Mesenchymal stem cell (in vitro differentiated cells and primary cell): ENCODE results near the gene RASSF7.

Experiments used
- DNase-seq: peaks from one replicate; pipeline ENCODE4 v3.0.0-alpha.2; 2013
- H2AFZ ChIP-seq: one replicate; pipeline ENCODE4 v1.6.1; 2013; ENCODE audit warnings: low read depth, mild to moderate bottlenecking, control low read depth, inconsistent platforms, low read length, moderate library complexity
- H2AK5ac ChIP-seq: 2 replicates; pipeline ENCODE4 v1.6.1; 2013; ENCODE audit warnings: low read length, moderate library complexity, mild to moderate bottlenecking, inconsistent platforms; ENCODE audit not compliant: severe bottlenecking
- H2BK120ac ChIP-seq: one replicate; pipeline ENCODE4 v1.6.1; 2013; ENCODE audit warnings: low read depth, mild to moderate bottlenecking, inconsistent platforms, low read length, moderate library complexity
- H2BK12ac ChIP-seq, 2 experiments: one replicate each; pipeline ENCODE4 v1.6.1; 2013; ENCODE audit warnings: inconsistent platforms in 2 of 2, low read length in 2 of 2, mild to moderate bottlenecking in 2 of 2, moderate library complexity in 2 of 2, control low read depth in 1 of 2
- H2BK15ac ChIP-seq: one replicate; pipeline ENCODE4 v1.6.1; 2013; ENCODE audit warnings: mild to moderate bottlenecking, low read depth, inconsistent platforms; ENCODE audit not compliant: poor library complexity, severe bottlenecking
- H2BK5ac ChIP-seq: 2 replicates; pipeline ENCODE4 v1.6.1; 2013; ENCODE audit warnings: low read depth, mild to moderate bottlenecking, low read length, control low read depth, inconsistent platforms; ENCODE audit not compliant: poor library complexity, severe bottlenecking
- H3K14ac ChIP-seq, 2 experiments: one replicate each; pipeline ENCODE4 v1.6.1; 2013; ENCODE audit warnings: inconsistent platforms in 2 of 2, low read length in 2 of 2, control low read depth in 1 of 2, mild to moderate bottlenecking in 1 of 2, moderate library complexity in 1 of 2
- H3K18ac ChIP-seq, 2 experiments: one replicate each; pipeline ENCODE4 v1.6.1; 2013; ENCODE audit warnings: inconsistent platforms in 2 of 2, low read length in 2 of 2, control low read depth in 1 of 2, low read depth in 1 of 2, mild to moderate bottlenecking in 1 of 2
- H3K23ac ChIP-seq, 2 experiments: one replicate each; pipeline ENCODE4 v1.6.1; 2013; ENCODE audit warnings: inconsistent platforms in 2 of 2, low read length in 2 of 2, mild to moderate bottlenecking in 2 of 2, moderate library complexity in 2 of 2, control low read depth in 1 of 2
- H3K27ac ChIP-seq: 2 replicates; pipeline ENCODE4 v1.5.1; 2013; ENCODE audit warnings: mild to moderate bottlenecking, moderate library complexity, low read length, control low read depth, inconsistent platforms; ENCODE audit not compliant: poor library complexity, severe bottlenecking
- H3K27me3 ChIP-seq, 2 experiments: 2 replicates each; pipeline versions ENCODE4 v1.6.1 to v1.7.0; 2013; ENCODE audit warnings: low read length in 2 of 2, mild to moderate bottlenecking in 2 of 2, moderate library complexity in 2 of 2, control low read depth in 1 of 2, inconsistent platforms in 1 of 2; ENCODE audit not compliant: control insufficient read depth in 1 of 2, insufficient read depth in 1 of 2
- H3K36me3 ChIP-seq, 2 experiments: 2 replicates each; pipeline versions ENCODE4 v1.6.1 to v1.7.0; 2013; ENCODE audit warnings: low read length in 2 of 2, control low read depth in 1 of 2, inconsistent platforms in 1 of 2, low read depth in 1 of 2, mild to moderate bottlenecking in 1 of 2; ENCODE audit not compliant: insufficient read depth in 2 of 2, control insufficient read depth in 1 of 2
- H3K4ac ChIP-seq, 2 experiments: one replicate each; pipeline ENCODE4 v1.6.1; 2013; ENCODE audit warnings: inconsistent platforms in 2 of 2, low read length in 2 of 2, mild to moderate bottlenecking in 2 of 2, moderate library complexity in 2 of 2, control low read depth in 1 of 2, low read depth in 1 of 2
- H3K4me1 ChIP-seq: 2 replicates; pipeline ENCODE4 v1.6.1; 2013; ENCODE audit warnings: low read depth, low read length, control low read depth; ENCODE audit not compliant: control insufficient read depth, insufficient read depth
- H3K4me2 ChIP-seq: 2 replicates; pipeline ENCODE4 v1.6.1; 2013; ENCODE audit warnings: low read length, mild to moderate bottlenecking, inconsistent platforms; ENCODE audit not compliant: poor library complexity, severe bottlenecking
- H3K4me3 ChIP-seq, 2 experiments: 2 replicates each; pipeline versions ENCODE4 v1.5.1 to v1.7.0; 2013; ENCODE audit warnings: low read length in 2 of 2, mild to moderate bottlenecking in 2 of 2, control low read depth in 1 of 2, low read depth in 1 of 2; ENCODE audit not compliant: insufficient read depth in 1 of 2
- H3K79me1 ChIP-seq: replicated peaks from 2 replicates; pipeline ENCODE4 v1.6.1; 2013; ENCODE audit warnings: mild to moderate bottlenecking, control low read depth, low read length, inconsistent platforms; ENCODE audit not compliant: poor library complexity, severe bottlenecking
- H3K9ac ChIP-seq: 2 replicates; pipeline ENCODE4 v1.7.0; 2013; ENCODE audit warnings: mild to moderate bottlenecking, low read length, moderate library complexity
- H3K9me3 ChIP-seq: 2 replicates; pipeline ENCODE4 v1.7.0; 2013; ENCODE audit warnings: mild to moderate bottlenecking, low read length; ENCODE audit not compliant: control insufficient read depth
- H4K8ac ChIP-seq: one replicate; pipeline ENCODE4 v1.6.1; 2013; ENCODE audit warnings: inconsistent platforms, mild to moderate bottlenecking, low read length, moderate library complexity
- H4K91ac ChIP-seq: one replicate; pipeline ENCODE4 v1.6.1; 2013; ENCODE audit warnings: mild to moderate bottlenecking, low read length, inconsistent platforms
- WGBS: methylation state at CpG from one replicate; pipeline ENCODE4 v1.1.7; 2013; ENCODE audit warnings: mixed read lengths; 5-methylcytosine and 5-hydroxymethylcytosine counted together

The RASSF7 gene

GRCh38 chr11:601573-602245 is 40.9 kb downstream of the RASSF7 start:
- peaks cover 49% of the 10 kb centered on the region for H3K79me1 ChIP-seq
- H3K27me3 ChIP-seq: no peaks in the 10 kb centered on the region
- H3K14ac ChIP-seq: no peak overlapping the region
- H4K8ac ChIP-seq: no peak overlapping the region
- peaks cover 86 to 88% of the 10 kb centered on the region in 2 experiments for H3K36me3 ChIP-seq
- H3K4ac ChIP-seq: no peak overlapping the region
- no peak for DNase-seq
- H3K9ac ChIP-seq: no peak overlapping the region
- H3K23ac ChIP-seq: no peak overlapping the region
- H2BK15ac ChIP-seq: no peak overlapping the region
- no peak overlapping the region for H4K91ac ChIP-seq
- H3K9me3 ChIP-seq: no peaks in the 10 kb centered on the region
- no peak overlapping the region for H3K4me2 ChIP-seq
- H2AFZ ChIP-seq: no peak overlapping the region
- H3K4me1 ChIP-seq: peaks cover 4% of the 10 kb centered on the region
- no peak overlapping the region for H3K27ac ChIP-seq
- no peak overlapping the region for H2AK5ac ChIP-seq
- H2BK120ac ChIP-seq: no peak overlapping the region
- WGBS: 97% methylated on average over 18 of the region's 23 CpGs
- H2BK5ac ChIP-seq: no peak overlapping the region
- no peak overlapping the region for H3K4me3 ChIP-seq
- H2BK12ac ChIP-seq: no peak overlapping the region
- H3K18ac ChIP-seq: no peak overlapping the region

GRCh38 chr11:603154-603553 is 42.4 kb downstream of the RASSF7 start:
- Histone ChIP-seq H3K36me3 (peaks cover 86 to 90% of the 10 kb centered on the region in 2 experiments), H3K4ac (no peak overlapping the region), H4K91ac (no peak overlapping the region), H3K27me3 (no peaks in the 10 kb centered on the region), H2BK5ac (no peak overlapping the region), H3K14ac (no peak overlapping the region), H2BK15ac (no peak overlapping the region), H2AFZ (no peak overlapping the region), H3K18ac (no peak overlapping the region), H3K4me1 (peaks cover 4% of the 10 kb centered on the region), H3K9me3 (no peaks in the 10 kb centered on the region), H4K8ac (no peak overlapping the region), H3K9ac (no peak overlapping the region), H2AK5ac (no peak overlapping the region), H3K27ac (no peak overlapping the region), H3K4me3 (no peak overlapping the region), H3K23ac (no peak overlapping the region), H2BK120ac (no peak overlapping the region), H3K79me1 (peaks cover 51% of the 10 kb centered on the region), H2BK12ac (no peak overlapping the region), H3K4me2 (no peak overlapping the region)
- DNase-seq: no peak
- 93% methylated on average over 13 of the region's 13 CpGs for WGBS

DNA sequence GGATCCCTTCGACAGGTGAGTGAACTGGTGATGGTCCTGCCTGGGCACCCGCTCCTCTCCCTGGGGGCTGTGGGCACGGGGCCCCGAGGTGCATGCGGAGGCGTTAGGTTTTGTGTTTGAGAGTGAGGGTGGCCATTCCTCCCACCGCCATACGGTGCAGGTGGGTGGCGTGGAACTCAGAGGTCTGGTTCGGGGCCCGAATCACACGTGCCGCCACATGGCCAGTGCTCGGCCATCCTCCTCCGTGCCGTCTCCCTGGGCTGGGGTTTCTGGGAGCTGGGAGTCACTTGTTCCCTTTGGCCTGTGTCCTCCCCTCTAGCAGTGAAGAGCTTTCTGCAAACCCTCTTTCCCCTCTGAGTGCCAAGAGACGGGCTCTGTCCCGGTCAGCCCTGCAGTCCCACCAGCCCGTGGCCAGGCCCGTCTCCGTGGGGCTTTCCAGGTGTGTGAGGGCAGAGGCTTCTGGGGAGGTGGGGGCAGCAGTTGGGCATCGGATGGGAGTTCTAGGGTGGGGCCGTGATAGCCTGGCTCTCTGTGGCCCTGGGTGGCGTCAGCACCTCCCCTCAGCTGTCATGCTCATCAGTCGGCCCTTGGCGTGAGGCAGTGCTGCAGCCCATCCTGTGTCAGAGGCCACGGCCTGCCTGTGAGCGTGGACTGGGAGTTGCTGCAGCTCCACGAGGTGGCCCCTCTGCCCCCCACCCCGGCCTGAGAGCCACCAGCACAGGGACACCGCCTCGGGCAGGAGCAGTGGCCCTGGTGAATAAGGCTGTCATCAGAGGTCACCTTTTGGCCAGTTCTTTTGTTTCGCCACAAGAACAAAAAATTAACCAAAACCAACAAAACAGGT is 44.7 kb downstream of the RASSF7 start:
- Histone ChIP-seq H2BK12ac (no peak overlapping the region), H2AK5ac (no peak overlapping the region), H3K14ac (no peak overlapping the region), H2AFZ (no peak overlapping the region), H3K4me1 (peaks cover 4% of the 10 kb centered on the region), H2BK5ac (no peak overlapping the region), H3K4me3 (no peak overlapping the region), H2BK120ac (no peak overlapping the region), H3K79me1 (peaks cover 55% of the 10 kb centered on the region), H2BK15ac (no peak overlapping the region), H3K4me2 (no peak overlapping the region), H3K18ac (no peak overlapping the region), H3K4ac (no peak overlapping the region), H3K9ac (no peak overlapping the region), H4K8ac (no peak overlapping the region), H3K23ac (no peak overlapping the region), H4K91ac (no peak overlapping the region), H3K27ac (no peak overlapping the region), H3K36me3 (peaks cover 90 to 92% of the 10 kb centered on the region in 2 experiments), H3K9me3 (no peaks in the 10 kb centered on the region), H3K27me3 (no peaks in the 10 kb centered on the region)
- 95% methylated on average over 32 of the region's 33 CpGs for WGBS
- DNase-seq: no peak

DNA sequence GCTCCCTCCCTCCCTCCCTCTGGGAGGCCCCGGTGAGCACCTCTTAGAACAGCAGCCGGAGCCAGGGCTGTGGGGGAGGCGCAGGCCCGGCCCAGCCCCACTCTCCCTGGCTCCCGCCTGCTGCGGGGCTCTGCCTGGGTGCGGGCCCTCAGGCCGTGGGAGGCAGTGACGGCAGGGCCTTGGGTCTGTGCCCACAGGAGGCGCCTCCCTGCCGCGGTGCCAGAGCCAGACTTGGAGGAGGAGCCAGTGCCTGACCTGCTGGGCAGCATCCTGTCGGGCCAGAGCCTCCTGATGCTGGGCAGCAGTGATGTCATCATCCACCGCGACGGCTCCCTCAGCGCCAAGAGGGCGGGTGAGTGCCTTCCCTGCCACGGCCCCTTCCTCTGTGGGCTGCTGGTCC is 45.5 kb downstream of the RASSF7 start:
- H4K8ac ChIP-seq: no peak overlapping the region
- H2BK12ac ChIP-seq: no peak overlapping the region
- H3K27me3 ChIP-seq: no peaks in the 10 kb centered on the region
- no peak overlapping the region for H2BK120ac ChIP-seq
- no peak overlapping the region for H4K91ac ChIP-seq
- no peak overlapping the region for H3K9ac ChIP-seq
- no peak for DNase-seq
- H2BK5ac ChIP-seq: no peak overlapping the region
- no peak overlapping the region for H3K23ac ChIP-seq
- 99% methylated on average over 18 of the region's 19 CpGs for WGBS
- no peak overlapping the region for H3K4me3 ChIP-seq
- no peak overlapping the region for H3K14ac ChIP-seq
- H3K4me1 ChIP-seq: peaks cover 4% of the 10 kb centered on the region
- no peak overlapping the region for H3K18ac ChIP-seq
- no peak overlapping the region for H3K4me2 ChIP-seq
- H2AK5ac ChIP-seq: no peak overlapping the region
- no peak overlapping the region for H3K27ac ChIP-seq
- H3K4ac ChIP-seq: no peak overlapping the region
- H2BK15ac ChIP-seq: no peak overlapping the region
- peaks cover 92 to 96% of the 10 kb centered on the region in 2 experiments for H3K36me3 ChIP-seq
- H2AFZ ChIP-seq: no peak overlapping the region
- no peaks in the 10 kb centered on the region for H3K9me3 ChIP-seq
- peaks cover 55% of the 10 kb centered on the region for H3K79me1 ChIP-seq
